Osteoblast (primary cell): Measurements from ENCODE around the gene TCF15. TPM values are rescaled to one million over a fixed set of nuclear protein-coding genes. Genes with fewer than 3 reads are reported as not detected.

Source experiments
- DNase-seq: peaks from one replicate; pipeline ENCODE4 v3.0.0; 2011; ENCODE audit warnings: low spot score, mixed read lengths; ENCODE audit not compliant: insufficient read length; ENCODE audit errors: missing footprints
- H2AFZ ChIP-seq: 2 replicates; pipeline ENCODE4 v1.6.0; 2011; ENCODE audit warnings: mild to moderate bottlenecking, low read length
- H3K27ac ChIP-seq: 2 replicates; pipeline ENCODE4 v1.5.1; 2011; ENCODE audit warnings: mild to moderate bottlenecking, low read depth, low read length, moderate library complexity
- H3K27me3 ChIP-seq: 2 replicates; pipeline ENCODE4 v1.6.0; 2012; ENCODE audit warnings: mild to moderate bottlenecking, control low read depth, inconsistent platforms, low read length, moderate library complexity; ENCODE audit not compliant: insufficient read depth
- H3K36me3 ChIP-seq: 2 replicates; pipeline ENCODE4 v1.5.1; 2011; ENCODE audit warnings: mild to moderate bottlenecking, low read length, control low read depth, moderate library complexity; ENCODE audit not compliant: insufficient read depth
- H3K4me1 ChIP-seq: 2 replicates; pipeline ENCODE4 v1.5.1; 2011; ENCODE audit warnings: mild to moderate bottlenecking, low read length, control low read depth, moderate library complexity; ENCODE audit not compliant: insufficient read depth
- H3K4me2 ChIP-seq: 2 replicates; pipeline ENCODE4 v1.6.0; 2011; ENCODE audit warnings: mild to moderate bottlenecking, low read length; ENCODE audit not compliant: insufficient read depth
- H3K4me3 ChIP-seq: fragments of 200-600 bp; sonication (generic); 3 replicates; pipeline ENCODE4 v1.5.1; 2012; ENCODE audit warnings: mild to moderate bottlenecking, low read length, inconsistent platforms; ENCODE audit not compliant: insufficient read depth
- H3K79me2 ChIP-seq: 2 replicates; pipeline ENCODE4 v1.6.0; 2012; ENCODE audit warnings: mild to moderate bottlenecking, low read length, control low read depth, inconsistent platforms; ENCODE audit not compliant: insufficient read depth
- H3K9me3 ChIP-seq: 2 replicates; pipeline ENCODE4 v1.5.1; 2011; ENCODE audit warnings: low read depth, low read length, control low read depth
- H4K20me1 ChIP-seq: 2 replicates; pipeline ENCODE4 v1.6.0; 2012; ENCODE audit warnings: mild to moderate bottlenecking, low read length, control low read depth; ENCODE audit not compliant: insufficient read depth
- CTCF ChIP-seq: IDR thresholded peaks from 2 replicates; pipeline ENCODE4 v1.5.1; 2011; ENCODE audit warnings: mild to moderate bottlenecking, low read depth, low read length, moderate library complexity; ENCODE audit errors: extremely low read depth
- total RNA-seq: library from RNA; depleted of rRNA; stranded (reverse); fragments of >200 nt; gene quantifications from 2 replicates; pipeline ENCODE4 v1.2.3, GENCODE V29; 2012

Gene TCF15
- total RNA-seq, 1 donor, result not detected

GRCh38 chr20:603116-603640 is 6.9 kb downstream of the TCF15 start:
- no peak for TF ChIP-seq CTCF
- H3K4me1 ChIP-seq, result no peaks in the 10 kb centered on the region
- no peak overlapping the region for H3K4me3 ChIP-seq
- H2AFZ ChIP-seq, result no peak overlapping the region
- no peaks in the 10 kb centered on the region for H3K79me2 ChIP-seq
- H3K27me3 ChIP-seq, result peaks cover 14% of the 10 kb centered on the region
- no peaks in the 10 kb centered on the region for H3K9me3 ChIP-seq
- no peaks in the 10 kb centered on the region for H3K36me3 ChIP-seq
- H4K20me1 ChIP-seq, result no peaks in the 10 kb centered on the region
- DNase-seq, result peak; percentile 61
- no peak overlapping the region for H3K27ac ChIP-seq
- no peak overlapping the region for H3K4me2 ChIP-seq

- peak; percentile 73 for DNase-seq
- Histone ChIP-seq H3K4me1 (no peaks in the 10 kb centered on the region), H3K27me3 (peaks cover 7% of the 10 kb centered on the region), H2AFZ (no peak overlapping the region), H3K36me3 (no peaks in the 10 kb centered on the region), H3K9me3 (no peaks in the 10 kb centered on the region), H3K27ac (no peak overlapping the region), H3K4me2 (no peak overlapping the region), H3K79me2 (no peaks in the 10 kb centered on the region), H4K20me1 (no peaks in the 10 kb centered on the region), H3K4me3 (no peak overlapping the region)
- TF ChIP-seq CTCF, result no peak
Measured at GRCh38 chr20:602111-602970, 7.8 kb downstream of the TCF15 start.

DNA sequence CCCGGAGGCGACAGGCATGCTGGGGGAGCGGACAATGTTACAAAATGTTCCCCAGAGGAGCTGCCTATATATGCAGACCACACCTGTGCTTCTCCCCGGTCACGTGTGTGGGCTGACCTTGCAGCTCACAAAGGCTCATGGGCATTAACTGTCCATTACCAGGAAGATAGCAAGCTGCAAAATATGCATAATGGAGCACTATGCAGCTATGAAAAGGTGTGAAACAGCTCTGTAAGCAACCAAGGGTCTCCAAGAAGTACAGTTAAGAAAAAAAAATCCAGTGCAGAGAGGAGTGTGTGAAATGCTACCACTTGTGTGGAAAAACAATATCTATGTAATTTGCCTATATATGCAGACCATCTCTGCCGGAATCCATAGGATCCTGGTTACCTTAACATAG is 9.4 kb downstream of the TCF15 start:
- no peaks in the 10 kb centered on the region for H3K36me3 ChIP-seq
- no peaks in the 10 kb centered on the region for H3K79me2 ChIP-seq
- H3K27me3 ChIP-seq, result peaks cover 7% of the 10 kb centered on the region
- H3K4me2 ChIP-seq, result no peak overlapping the region
- no peaks in the 10 kb centered on the region for H3K4me1 ChIP-seq
- TF ChIP-seq CTCF, result no peak
- H3K27ac ChIP-seq, result no peak overlapping the region
- no peaks in the 10 kb centered on the region for H4K20me1 ChIP-seq
- no peak overlapping the region for H3K4me3 ChIP-seq
- DNase-seq, result no peak
- no peak overlapping the region for H2AFZ ChIP-seq
- H3K9me3 ChIP-seq, result no peaks in the 10 kb centered on the region

DNA sequence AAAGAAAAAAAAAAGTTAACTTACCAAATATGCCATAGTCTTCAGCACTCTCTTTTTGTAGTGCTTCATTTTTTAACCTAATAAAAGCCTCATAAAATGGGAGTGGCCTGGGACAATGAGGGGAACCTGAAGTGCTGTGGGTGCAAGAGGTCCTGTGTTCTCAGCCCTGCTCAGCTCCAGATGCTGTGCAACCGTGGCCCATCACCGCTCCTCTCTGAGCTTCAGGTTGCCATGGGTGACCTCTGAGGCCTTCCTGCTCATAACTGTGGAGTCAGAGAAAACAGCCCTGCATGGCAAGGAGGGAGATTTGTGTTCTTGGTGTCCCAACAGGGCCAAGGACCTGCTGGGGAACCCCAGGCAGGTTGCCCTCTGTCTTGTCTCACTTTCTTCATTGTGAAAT is 10.0 kb downstream of the TCF15 start:
- H3K4me3 ChIP-seq, result no peak overlapping the region
- no peak overlapping the region for H3K27ac ChIP-seq
- H3K4me1 ChIP-seq, result no peaks in the 10 kb centered on the region
- H3K9me3 ChIP-seq, result no peaks in the 10 kb centered on the region
- no peak overlapping the region for H2AFZ ChIP-seq
- no peaks in the 10 kb centered on the region for H3K36me3 ChIP-seq
- no peaks in the 10 kb centered on the region for H4K20me1 ChIP-seq
- DNase-seq, result peak; percentile 81
- no peak for TF ChIP-seq CTCF
- H3K79me2 ChIP-seq, result no peaks in the 10 kb centered on the region
- no peak overlapping the region for H3K4me2 ChIP-seq
- H3K27me3 ChIP-seq, result peaks cover 4% of the 10 kb centered on the region
